ENCODE results near the gene ARHGAP45. TPM values are rescaled to one million over a fixed set of nuclear protein-coding genes. Genes with fewer than 3 reads are reported as not detected.

The ARHGAP45 gene
- total RNA-seq, 4 donors from 2014 or later: 82.6 to 187 (median 118) TPM

DNA sequence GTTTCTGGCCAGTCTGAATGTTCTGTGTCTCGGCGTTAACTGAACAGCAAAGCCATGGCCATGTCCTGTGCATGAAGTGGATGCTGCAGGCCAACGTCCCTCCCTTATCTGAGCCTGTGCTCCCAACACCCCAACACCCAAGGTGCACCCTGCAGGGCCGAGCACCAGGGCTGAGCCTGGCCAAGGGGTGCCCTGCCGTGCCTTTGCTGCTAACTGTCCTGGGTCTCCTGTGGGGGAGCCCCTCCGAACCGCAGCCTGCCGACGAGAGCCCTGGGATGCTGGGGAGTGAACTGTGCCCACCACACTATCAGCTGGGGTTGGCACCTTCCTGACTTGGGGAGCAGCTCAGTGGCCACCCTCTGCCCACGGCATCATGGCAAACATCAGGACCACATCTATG, 54.4 kb downstream of the ARHGAP45 start:
- peaks cover 0 to 92% (median 0%) of the 10 kb centered on the region in 3 donors for H3K36me3 ChIP-seq
- no peak overlapping the region for H3K27ac ChIP-seq
- H3K27me3 ChIP-seq: no peaks in the 10 kb centered on the region
- no peak for TF ChIP-seq POLR2A (IDR thresholded peaks at IDR 0.05)
- no peak for TF ChIP-seq CTCF (IDR thresholded peaks at IDR 0.05)
- no peak overlapping the region for H3K4me3 ChIP-seq
- H3K4me1 ChIP-seq: no peaks in the 10 kb centered on the region
- no peaks in the 10 kb centered on the region for H3K9me3 ChIP-seq
- no peak for DNase-seq

DNA sequence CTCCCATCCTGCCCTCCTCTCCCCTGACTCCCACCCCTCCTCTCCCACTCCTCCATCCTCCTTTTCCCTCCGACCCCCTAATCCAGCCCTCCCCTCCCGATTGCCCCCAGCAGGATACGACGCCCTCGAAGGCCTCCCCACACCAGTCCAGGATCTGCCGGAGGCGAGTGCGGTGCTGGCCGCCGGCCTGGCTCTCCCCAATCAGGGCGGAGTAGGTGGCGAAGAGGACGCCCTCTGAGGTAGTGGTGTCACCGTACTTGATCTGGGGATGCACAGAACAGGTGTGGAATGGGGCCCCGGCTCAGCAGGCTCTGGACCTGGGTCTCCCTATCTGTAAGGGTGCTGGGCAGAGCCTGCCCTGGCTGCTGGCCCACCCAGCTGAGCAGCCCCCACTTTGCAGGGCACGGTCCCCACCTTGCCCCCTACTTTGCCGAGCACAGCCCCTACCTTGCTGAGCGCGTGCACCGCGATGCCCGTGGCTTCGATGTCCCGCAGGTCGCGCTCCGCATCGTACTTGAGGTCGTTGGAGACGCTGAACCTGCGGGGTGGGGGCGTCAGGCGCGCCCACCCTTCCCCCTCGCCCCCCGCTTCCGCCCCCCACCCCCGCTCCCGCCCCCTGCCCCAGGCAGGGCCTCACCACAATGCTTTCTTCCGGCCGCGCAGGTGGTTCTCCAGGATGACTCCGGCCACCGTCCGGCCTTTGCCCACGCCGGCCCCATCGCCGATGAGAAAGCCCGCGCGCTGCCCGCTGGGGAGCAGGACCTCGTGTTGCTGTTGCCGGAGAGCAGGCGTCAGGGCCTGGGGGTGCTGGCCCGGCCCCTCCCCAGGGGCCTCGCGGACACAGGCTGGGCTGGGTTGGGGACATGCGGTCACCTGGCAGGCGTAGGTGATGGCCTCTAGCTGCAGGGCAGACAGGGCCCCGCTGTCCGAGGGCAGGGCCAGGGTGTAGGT, 55.3 kb downstream of the ARHGAP45 start:
- Histone ChIP-seq H3K36me3 (peaks cover 0 to 92% (median 0%) of the 10 kb centered on the region in 3 donors), H3K4me1 (no peaks in the 10 kb centered on the region), H3K27ac (peak overlapping the region in 1 of 4 donors; percentile 27), H3K27me3 (no peaks in the 10 kb centered on the region), H3K9me3 (no peaks in the 10 kb centered on the region), H3K4me3 (no peak overlapping the region)
- no peak for TF ChIP-seq CTCF (IDR thresholded peaks at IDR 0.05)
- DNase-seq: no peak

DNA sequence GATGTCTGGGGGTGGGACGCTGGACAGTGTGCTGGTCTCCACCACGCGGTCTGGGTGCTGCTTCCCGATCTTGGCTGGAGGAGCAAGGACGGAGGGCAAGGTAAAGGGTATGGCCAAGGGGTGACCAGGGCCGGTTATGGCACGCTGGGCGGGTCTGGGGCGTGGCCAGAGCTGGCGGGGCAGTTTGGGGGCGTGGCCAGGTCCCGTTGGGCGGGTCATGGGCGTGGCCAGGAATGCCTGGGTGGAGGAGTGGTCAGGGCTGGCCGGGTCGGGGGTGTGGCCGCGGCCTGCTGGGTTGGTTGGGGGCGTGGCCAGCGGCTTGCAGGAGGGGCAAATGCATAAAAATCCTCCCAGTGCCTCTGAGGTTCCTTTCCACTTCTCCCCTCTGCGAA, 56.0 kb downstream of the ARHGAP45 start:
- peaks cover 0 to 90% (median 0%) of the 10 kb centered on the region in 3 donors for H3K36me3 ChIP-seq

DNA sequence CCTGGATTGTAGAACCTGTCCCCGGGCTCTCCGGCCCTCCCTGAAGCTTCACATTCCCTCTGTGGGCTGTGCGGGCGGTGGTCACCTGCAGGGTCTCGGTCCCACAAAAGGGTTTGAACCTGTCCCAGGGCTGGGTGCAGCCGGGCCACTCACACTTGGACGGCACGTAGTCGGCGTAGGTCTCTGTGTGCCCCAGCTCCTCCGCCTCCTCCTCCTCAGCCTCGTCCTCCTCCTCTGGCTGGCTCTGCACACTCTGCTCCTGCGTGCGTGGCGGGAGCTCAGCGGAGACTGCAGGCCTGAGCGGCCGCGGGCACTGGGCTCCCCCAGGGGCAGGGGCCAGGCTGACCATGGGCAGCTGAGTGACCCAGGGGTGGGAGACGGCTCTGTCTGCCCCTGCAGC, 56.4 kb downstream of the ARHGAP45 start:
- Histone ChIP-seq H3K36me3 (peaks cover 0 to 86% (median 0%) of the 10 kb centered on the region in 3 donors), H3K27me3 (no peaks in the 10 kb centered on the region), H3K9me3 (no peaks in the 10 kb centered on the region), H3K4me1 (no peaks in the 10 kb centered on the region), H3K4me3 (no peak overlapping the region), H3K27ac (no peak overlapping the region)
- DNase-seq: no peak
- TF ChIP-seq CTCF (IDR thresholded peaks at IDR 0.05) (no peak), POLR2A (IDR thresholded peaks at IDR 0.05) (no peak)

More for the DNA sequence above, 56.0 kb downstream of the ARHGAP45 start:
- peak; percentile 53 to 83 (median 78) for DNase-seq
- Histone ChIP-seq H3K4me3 (no peak overlapping the region), H3K27me3 (no peaks in the 10 kb centered on the region), H3K9me3 (no peaks in the 10 kb centered on the region), H3K4me1 (no peaks in the 10 kb centered on the region), H3K27ac (peak overlapping the region in 1 of 4 donors; percentile 27)
- no peak for TF ChIP-seq CTCF (IDR thresholded peaks at IDR 0.05)
- no peak for TF ChIP-seq POLR2A (IDR thresholded peaks at IDR 0.05)

- Histone ChIP-seq H3K4me1 (no peaks in the 10 kb centered on the region), H3K27me3 (no peaks in the 10 kb centered on the region), H3K36me3 (peaks cover 0 to 79% (median 0%) of the 10 kb centered on the region in 3 donors), H3K27ac (peak overlapping the region in 1 of 4 donors; percentile 39), H3K4me3 (no peak overlapping the region), H3K9me3 (no peaks in the 10 kb centered on the region)
- no peak for TF ChIP-seq POLR2A (IDR thresholded peaks at IDR 0.05)
- DNase-seq: no peak
Observed at GRCh38 chr19:1123885-1124677, 57.1 kb downstream of the ARHGAP45 start.

Data from Peyer's patch (tissue), 4 donors.